ENCODE measurements around the gene UNC13A.

The UNC13A gene

GRCh38 chr19:17659996-17660395 is 28.2 kb downstream of the UNC13A start:
- DNase-seq: no peak

- no peak for DNase-seq
Measured at GRCh38 chr19:17658666-17659065, 29.5 kb downstream of the UNC13A start.

GRCh38 chr19:17658240-17658639 is 29.9 kb downstream of the UNC13A start:
- DNase-seq: no peak

- DNase-seq: no peak
Measured at GRCh38 chr19:17656970-17657369, 31.2 kb downstream of the UNC13A start.

DNA sequence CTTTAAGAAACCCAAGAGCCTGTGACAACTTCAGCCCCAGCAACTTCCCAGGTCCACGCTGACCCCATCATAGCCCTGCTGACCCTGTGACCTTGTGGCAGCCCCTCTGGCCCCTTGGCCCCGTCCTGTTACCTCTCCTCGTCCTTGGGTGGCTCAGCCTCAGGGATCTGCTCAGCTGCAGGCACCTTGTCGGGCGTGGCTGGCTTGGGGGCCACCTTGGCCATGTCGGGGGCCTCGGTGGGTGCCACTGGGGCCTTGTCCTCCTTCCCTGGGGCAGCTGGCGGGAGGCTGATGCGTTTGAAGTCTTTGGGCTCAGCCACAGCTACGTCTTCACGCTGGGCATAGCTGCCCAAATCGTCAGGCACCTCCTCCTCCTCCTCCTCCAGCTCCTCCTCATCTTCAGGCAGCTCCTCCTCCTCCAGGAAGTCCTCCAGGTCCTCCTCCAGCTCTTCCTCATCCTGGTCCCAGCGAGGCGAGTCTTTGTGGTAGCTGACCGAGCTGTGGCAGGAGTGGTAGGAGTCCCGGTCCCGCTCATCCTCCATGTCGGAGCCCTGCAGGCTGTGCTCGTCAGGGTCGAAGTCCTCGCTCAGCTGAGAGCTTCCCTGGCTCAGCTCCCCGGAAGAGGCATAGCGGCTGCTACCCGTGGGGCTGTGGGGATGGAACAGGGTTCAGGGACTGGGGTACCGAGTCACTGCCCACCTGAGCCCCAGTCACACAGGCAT is 32.2 kb downstream of the UNC13A start:
- no peak for DNase-seq

GRCh38 chr19:17654993-17655392 is 33.2 kb downstream of the UNC13A start:
- DNase-seq: peak; percentile 59

GRCh38 chr19:17652627-17653026 is 35.5 kb downstream of the UNC13A start:
- DNase-seq: no peak

GRCh38 chr19:17648786-17649185 is 39.4 kb downstream of the UNC13A start:
- no peak for DNase-seq

GRCh38 chr19:17648097-17648660 is 40.0 kb downstream of the UNC13A start:
- DNase-seq: no peak

DNA sequence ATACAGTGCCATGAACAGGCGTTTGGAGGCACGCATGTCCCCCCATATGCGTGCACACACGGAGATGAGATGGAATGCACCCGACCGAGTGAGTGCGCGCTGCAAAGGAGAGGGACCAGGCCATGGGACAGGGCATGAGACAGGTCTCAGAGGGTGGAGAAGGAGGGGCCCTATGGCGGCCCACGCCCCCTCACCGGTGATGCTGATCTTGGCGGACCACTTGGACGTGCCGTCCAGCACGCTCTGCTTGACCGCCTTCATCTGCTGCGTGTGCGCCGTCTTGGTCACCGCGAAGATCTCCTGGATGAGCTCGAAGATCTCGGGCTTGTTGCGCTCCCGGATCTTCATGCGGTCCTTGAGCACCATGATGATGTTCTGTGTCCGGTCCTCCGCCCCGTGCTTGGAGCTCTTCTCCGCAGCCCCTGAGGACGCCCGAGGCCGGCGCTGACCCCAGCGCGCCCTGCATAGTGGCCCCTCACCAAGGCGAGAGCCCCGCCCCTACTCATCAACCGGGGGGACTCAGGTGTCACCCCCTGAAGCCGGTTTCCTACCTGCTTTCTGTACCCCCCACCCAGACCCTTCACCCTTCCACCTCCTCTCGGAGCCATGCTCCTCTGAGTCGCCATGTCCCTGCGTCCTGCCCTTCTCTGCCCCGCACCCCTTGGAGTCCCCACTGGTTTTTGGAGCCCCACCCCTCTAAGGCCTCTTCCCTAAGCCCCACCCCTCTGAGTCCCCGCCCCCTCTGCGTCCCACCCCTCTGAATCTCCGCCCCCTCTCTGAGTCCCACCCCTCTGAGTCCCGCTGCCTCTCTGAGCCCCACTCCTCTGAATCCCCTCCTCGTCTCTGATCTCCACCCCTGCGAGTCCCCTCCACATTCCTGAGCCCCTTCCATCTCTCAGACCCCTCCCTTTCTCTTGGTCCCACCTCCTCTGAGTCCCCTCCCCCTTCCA is 40.8 kb downstream of the UNC13A start:
- no peak for DNase-seq

GRCh38 chr19:17646441-17646840 is 41.7 kb downstream of the UNC13A start:
- DNase-seq: no peak

DNA sequence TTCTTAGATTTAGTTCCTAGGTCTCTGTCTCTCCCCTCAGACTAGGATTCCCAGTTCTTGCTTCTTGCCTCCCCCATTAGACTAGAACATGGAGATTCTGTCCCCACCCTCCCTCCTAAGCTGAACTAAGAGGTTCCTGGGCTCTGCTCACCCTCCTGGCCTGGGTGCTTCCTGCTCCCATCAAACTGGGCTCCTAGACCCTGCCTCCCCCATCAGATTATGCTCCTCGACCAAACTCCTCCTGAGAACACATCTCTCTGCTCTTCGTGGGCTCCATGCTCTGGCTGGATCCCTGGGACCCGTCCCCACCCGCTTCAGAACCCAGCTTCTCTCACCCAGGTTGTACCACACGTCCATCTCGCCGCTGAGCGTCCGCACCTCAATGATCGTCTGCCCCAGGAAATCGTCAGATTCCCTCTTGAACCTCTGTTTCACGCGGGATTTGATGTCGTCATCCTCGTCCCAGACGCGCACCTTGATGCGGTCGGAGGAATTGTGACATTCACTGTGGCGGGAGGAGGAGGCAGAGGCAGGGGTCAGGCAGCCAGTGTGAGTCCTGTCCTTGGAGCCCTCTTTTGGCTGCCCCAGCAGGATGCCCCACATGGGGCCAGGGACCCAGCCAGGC is 42.7 kb downstream of the UNC13A start:
- DNase-seq: no peak

DNA sequence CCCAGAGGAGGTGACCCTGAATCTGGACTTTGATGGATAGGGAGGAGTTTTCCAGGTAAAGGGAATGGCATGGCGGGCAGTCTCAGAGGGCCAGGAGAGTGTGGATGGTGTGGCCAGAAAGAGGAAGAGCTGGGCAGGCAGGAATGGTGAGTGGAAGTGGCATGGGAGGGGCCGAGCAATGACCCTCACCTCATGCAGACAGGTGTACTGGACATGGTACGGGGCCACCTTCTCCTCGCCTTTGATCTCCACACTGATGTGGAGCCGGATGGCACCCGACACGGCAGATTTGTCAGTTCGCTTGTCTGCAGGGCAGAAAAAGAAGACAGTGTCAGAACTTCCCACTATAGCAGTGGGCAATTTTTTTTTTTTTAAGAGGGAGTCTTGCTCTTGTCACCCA is 45.5 kb downstream of the UNC13A start:
- no peak for DNase-seq

DNA sequence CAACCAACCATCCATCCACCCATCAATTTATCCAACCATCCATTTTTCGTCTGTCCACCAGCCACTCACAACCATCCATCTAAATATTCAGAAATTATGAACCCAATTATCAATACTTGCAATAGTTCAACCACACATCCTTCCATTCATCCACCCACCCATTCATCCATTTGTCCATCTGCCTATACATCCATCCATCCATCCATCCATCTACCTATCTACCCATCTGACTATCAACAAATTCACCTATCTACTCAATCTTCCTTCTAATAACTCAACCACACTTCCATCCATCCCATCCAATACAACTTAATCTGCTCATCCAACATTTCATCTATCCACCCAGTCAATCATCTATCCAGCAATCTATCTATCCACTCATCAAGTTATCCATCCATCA is 46.3 kb downstream of the UNC13A start:
- DNase-seq: no peak

DNA sequence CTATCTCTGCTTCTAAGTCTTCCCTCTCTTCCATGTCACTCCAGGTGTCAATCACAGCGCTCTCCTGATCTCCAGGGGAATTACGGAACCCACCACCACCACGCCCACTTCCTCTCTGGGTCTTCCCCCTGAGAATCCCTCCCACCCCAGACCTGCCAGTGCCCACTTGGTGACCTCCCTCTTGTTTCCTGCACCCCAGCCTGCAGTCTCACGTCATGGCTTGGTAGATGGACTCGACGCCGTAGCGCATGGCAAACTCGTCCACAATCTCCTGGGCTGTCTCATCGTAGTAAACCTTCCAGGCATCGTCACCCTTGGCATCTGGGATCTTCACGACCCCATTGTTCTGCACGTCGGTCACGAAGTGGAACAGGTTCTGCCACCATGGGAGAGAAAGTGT is 47.0 kb downstream of the UNC13A start:
- DNase-seq: no peak

GRCh38 chr19:17633700-17634099 is 54.5 kb downstream of the UNC13A start:
- DNase-seq: no peak

- no peak for DNase-seq
Measured at GRCh38 chr19:17632577-17632976, 55.6 kb downstream of the UNC13A start.

- DNase-seq: no peak
Measured at GRCh38 chr19:17629760-17630159, 58.4 kb downstream of the UNC13A start.

DNA sequence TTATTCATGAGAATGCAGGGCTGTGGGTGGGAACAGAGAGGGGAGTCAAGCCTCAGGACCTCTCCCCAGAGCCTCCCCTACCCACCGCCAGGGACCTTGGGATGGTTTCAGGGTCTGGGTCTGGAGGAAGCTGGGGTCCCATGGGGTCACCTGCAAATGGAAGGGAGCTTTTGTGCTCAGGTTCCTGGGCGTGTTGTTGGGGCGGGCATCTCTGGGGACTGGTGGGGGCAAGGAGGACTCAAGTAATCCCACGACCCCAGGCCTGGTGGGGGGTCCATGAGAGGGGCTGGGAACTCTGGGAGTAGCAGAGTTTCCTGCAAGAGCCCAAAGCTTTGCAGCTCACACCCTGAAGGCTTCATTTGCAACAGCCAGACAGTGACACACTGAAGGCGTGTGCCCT is 60.2 kb downstream of the UNC13A start:
- DNase-seq: no peak

- DNase-seq: no peak
Measured at GRCh38 chr19:17627161-17627560, 61.0 kb downstream of the UNC13A start.

DNA sequence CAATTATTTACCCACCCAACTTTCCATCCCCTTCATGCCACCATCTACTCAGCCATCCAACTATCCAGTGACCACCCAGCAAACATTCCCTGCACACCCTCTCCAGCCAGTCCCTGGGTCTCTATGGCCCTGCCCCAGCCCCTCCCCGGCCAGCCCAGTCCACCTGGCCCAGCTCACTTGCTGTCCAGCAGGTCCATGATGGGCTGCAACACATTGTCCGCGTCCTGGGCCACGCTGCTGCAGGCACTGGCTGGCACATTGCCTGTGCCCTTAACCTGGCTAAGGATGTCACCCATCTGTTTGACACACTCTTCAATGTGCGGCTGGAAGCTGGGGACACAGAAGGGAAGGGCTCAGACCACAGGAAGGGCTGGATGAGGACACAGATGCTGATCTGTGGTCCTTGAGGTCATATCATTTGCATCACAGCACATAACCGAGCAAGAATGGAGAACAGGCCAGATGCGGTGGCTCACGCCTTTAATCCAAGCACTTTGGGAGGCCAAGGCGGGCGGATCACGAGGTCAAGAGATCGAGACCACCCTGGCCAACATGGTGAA is 61.6 kb downstream of the UNC13A start:
- DNase-seq: no peak

DNA sequence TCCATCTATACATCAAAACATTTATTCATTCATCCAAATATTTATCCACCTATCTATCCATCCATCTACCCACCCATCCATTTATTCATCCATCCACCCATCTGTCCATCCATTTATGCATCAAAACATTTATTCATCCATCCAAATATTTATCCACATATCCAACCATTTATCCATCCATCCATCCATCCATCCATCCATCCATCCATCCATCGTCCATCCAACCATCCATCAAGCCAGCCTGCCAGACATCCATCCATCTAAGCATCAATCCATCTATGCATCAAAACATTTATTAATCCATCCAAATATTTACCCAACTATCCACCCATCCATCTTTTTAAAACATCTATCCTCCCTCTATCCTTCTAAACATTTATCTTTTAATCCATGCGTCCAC is 62.2 kb downstream of the UNC13A start:
- no peak for DNase-seq

- DNase-seq: no peak
Measured at GRCh38 chr19:17625043-17625442, 63.1 kb downstream of the UNC13A start.

Measured in DMS153 (cell line).